Embryonic facial prominence (tissue), 1 donor: Measurements from ENCODE around the gene KRT86.
"Not testable (repeated sequence)": the region's sequence is repeated elsewhere in the genome, so short reads cannot be mapped to it uniquely, and the experiment has no call there.

ENCODE experiments used
- DNase-seq: peaks from one replicate; pipeline ENCODE4 v3.0.0-alpha.2; 2016; ENCODE audit errors: extremely low spot score

The KRT86 gene

DNA sequence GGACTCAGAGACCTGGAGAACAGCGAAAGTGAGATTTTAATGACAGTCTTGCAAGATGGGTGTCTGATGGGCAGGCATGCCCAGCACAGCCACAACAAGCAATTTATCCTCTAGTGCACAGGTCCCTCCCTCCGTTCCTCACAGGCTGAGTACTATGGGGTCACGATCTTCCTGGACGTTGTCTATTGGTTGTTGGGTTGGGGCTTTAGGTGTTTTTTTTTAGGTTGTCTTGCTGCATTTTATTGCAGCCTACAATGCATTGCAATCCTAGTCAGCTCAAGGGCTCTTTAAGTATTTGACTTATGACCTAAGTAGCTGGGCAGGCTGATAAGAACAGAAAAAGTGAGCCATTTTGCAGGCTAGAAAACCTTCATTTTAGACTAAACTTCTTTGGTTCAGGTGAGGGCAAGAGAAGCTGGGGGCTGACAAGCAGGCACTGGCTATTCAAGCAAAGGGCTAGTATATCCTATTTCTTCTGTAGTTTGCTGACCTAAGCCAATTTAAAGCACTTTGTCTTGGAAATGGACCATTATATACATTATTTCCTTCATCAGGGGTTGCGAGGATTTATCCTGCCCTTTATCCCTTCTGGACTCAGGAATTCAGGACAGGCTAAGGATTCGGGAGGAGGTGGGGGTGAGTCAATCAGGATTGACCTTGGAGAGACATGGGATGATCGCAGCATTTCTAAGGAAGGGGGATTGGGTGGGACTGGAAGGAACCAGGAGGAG lies 35.4 kb upstream of the KRT86 start:
- DNase-seq, result no peak

- no peak for DNase-seq
Observed at GRCh38 chr12:52239767-52240166, 34.7 kb upstream of the KRT86 start.

- not testable (repeated sequence) for DNase-seq
Observed at GRCh38 chr12:52240247-52240646, 34.2 kb upstream of the KRT86 start.

DNA sequence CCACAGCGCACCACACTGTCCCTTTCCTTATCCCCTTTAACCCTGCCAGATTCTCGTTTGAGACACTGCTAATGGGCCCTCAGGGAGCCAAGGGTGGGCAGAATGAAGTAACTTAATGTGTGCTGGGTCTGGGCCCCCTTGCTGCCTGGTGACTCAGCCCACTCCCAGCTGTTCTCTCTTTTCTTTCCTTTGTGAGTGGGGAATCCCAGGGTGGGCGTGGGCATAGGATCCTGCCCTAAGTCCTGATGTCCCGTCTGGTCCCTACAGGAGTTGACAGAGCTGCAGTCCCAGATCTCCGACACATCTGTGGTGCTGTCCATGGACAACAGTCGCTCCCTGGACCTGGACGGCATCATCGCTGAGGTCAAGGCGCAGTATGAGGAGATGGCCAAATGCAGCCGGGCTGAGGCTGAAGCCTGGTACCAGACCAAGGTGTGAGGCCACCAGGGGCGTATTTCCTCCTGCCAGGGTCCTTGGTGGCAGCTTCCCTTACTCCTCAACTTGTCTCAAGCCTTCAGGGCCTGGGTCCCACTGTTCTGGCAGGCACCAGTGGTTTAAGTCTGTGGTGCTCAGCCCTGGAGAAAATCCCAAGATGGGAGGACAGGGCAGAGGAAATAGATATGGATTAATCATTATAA lies 33.1 kb upstream of the KRT86 start:
- DNase-seq, result no peak

DNA sequence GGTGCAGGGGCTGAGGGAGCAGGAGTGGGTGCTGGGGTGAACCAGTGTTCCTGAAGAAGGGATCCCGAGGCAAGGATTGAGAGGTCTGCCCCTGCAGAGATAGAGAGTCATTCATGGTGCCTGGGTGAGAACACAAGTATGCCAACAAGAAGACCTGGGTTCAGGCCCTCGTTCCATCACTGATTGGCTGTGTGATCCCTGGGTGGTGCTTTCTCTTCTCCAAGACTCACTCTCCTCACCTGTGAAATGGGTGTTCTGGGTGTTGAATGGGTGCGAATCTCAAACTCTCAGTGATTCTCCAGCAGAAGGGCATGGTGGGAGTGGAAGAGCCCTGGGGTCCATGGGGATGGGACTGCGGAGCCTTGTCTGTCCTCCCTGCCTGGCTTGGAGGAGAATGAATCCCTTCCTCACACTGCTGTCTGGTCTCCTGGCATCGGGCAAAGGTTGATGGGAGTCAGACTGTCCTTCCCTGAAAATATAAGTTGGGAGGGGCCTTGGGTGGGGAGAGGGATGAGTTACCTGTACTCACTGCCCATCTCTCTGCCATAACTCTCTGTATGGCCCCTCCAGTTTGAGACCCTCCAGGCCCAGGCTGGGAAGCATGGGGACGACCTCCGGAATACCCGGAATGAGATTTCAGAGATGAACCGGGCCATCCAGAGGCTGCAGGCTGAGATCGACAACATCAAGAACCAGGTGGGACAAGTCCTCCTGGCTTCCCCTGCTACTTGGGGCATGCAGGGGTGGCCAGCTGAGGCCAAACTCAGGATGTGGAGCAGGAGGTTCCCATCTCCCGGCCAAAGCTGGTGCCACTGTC lies 31.8 kb upstream of the KRT86 start:
- DNase-seq, result no peak

DNA sequence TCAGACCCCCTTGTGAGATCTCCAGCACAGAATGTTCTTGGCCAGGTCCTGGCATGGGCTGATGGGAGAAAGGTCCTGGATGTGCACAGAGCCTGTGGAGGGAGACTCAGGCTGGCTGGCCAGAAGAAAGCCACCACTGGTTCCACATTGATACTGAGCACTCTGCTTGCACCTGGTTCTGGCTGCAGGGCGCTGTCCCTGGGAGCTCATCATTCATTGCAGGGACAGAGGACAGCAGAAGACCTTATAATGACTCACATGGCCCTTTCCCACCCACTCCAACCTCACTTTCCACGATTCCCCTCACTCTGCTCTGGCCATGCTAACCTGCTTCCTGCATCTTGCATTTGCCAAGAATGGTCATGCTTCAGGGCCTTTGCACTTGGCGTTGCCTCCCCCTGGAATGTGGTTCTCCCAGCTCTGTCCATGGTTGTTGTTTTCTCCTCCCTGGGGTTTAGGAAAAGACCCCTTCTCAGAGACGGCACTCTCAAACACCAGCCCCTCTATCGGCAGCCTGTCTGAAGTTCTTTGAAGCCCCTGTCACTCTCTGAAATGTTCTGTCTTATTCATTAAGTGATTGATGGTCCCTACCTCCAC lies 31.1 kb upstream of the KRT86 start:
- no peak for DNase-seq

GRCh38 chr12:52243856-52244614 lies 30.4 kb upstream of the KRT86 start:
- DNase-seq, result no peak

- no peak for DNase-seq
Observed at GRCh38 chr12:52244615-52244994, 29.8 kb upstream of the KRT86 start.

GRCh38 chr12:52245259-52245961 lies 29.0 kb upstream of the KRT86 start:
- DNase-seq, result no peak

DNA sequence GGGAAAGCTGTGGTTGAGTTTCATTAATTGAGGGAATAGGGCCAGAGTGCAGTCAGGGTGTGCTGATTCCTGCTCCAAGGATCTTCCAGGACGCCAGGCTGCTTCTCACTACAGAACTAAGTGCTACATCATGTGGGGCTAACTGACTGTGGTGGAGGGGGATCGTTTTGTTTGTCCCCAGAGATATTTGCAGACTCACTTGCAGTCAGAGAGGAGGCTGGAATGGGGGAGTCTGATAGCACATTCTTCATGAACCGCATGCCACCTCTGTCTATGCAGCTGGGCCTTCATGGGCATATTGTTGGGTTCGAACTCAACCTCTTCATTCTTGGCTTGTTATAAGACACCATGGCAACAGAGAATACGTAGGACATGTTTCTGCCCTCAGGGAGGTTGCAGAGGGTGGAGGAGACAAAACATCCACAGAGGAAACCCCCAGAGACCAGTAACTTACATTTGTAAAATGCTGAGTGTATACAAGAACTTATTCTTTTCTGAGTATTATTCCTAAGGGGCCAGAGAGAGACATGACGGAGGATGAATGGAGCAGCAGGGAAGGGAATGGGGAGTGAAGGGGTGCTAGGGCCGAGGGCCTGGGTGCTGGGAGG lies 28.4 kb upstream of the KRT86 start:
- no peak for DNase-seq

- DNase-seq, result no peak
Observed at GRCh38 chr12:52246720-52247621, 27.5 kb upstream of the KRT86 start.

GRCh38 chr12:52247622-52248540 lies 26.6 kb upstream of the KRT86 start:
- DNase-seq, result no peak

DNA sequence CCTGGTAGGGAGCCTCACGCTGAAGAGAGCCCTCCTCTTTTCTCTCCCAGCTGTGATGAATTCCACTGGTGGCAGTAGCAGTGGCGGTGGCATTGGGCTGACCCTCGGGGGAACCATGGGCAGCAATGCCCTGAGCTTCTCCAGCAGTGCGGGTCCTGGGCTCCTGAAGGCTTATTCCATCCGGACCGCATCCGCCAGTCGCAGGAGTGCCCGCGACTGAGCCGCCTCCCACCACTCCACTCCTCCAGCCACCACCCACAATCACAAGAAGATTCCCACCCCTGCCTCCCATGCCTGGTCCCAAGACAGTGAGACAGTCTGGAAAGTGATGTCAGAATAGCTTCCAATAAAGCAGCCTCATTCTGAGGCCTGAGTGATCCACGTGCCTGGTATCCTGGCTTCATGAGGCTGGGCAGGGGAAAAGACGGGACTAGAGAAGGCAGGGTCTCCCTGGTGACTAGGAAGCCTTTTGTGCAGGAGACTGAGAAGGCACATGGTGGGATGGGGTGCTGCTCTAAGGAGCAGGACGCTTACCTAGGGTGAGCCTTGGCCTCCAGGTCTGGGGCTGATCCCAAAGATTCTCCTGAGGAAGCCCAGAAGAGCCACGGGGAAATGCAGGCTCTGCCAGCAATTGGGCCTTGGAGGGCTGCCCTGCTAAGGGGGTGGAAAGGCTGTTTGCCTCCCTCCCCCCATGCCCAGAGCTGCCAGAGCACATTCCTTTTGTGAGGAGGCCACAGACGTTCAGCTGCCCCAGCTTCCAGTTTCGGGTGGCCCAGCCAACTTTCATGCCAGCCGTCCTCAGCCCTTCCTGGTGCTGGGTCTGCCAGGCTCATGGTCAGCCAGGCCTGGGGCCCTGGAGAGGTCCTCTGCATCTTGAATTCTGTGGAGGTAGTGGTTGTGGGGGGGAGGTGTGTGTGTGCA lies 25.6 kb upstream of the KRT86 start:
- no peak for DNase-seq

GRCh38 chr12:52249511-52250047 lies 24.9 kb upstream of the KRT86 start:
- DNase-seq, result no peak

DNA sequence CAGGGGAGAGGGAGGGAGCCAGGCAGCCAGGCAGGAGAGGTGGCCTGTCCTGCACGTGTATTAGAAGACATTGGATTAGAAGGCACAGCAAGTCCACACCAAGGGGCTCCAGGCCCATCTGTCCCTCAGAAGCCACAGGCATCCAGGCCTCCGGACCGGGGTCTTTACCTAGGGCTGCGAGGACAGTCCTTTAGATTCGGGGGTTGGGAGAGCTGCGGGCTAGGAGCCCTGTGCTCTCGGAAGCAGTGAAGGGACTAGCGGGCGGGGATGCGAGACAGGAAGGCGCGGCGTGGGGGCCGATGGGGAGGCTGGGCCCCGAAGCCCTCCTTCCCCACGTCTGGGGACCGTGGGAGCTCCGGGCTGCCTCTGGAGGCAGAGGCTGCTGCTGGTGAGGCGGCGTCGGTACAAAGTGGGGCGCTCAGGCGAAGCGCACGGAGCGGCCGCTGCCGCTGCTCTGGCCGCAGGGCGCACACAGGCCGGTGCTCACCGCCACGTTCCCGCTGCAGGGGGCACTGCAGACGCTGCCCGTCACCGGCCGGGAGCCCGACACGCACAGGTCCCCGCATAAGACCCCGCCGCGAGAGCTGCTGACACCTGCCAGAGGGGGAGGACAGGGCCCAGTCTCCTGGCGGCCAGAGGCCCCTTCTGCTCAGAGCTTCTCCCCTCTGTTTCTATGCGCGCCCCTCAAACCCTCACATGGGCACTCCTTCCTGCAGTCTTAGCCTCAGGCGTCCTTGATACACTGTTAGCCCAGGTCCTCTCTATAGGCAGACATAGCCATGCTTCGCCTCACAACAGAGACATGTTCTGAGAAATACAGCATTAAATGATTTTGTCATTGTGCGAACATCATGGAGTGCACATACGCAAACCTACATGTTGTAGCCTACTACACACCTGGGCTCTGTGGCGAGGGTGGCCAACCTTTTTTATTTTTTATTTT lies 24.1 kb upstream of the KRT86 start:
- no peak for DNase-seq
